Erythroblast (primary cell): ENCODE data around the gene AOPEP.

Experiments used
- GATA1 ChIP-seq: IDR thresholded peaks from 2 replicates; pipeline ENCODE4 v1.6.1; 2011; ENCODE audit warnings: low read depth, mild to moderate bottlenecking, control low read depth, low read length, moderate library complexity
- POLR2A ChIP-seq: IDR thresholded peaks from 2 replicates; pipeline ENCODE4 v1.6.1; 2011; ENCODE audit warnings: mild to moderate bottlenecking, low read length

- TF ChIP-seq POLR2A (no peak), GATA1 (no peak)
Measured at GRCh38 chr9:94826044-94826443, 99.5 kb downstream of the AOPEP start.
